ENCODE results near the gene MST1R.
"Not testable (repeated sequence)": the region's sequence is repeated elsewhere in the genome, so short reads cannot be mapped to it uniquely, and the experiment has no call there.

The MST1R gene

DNA sequence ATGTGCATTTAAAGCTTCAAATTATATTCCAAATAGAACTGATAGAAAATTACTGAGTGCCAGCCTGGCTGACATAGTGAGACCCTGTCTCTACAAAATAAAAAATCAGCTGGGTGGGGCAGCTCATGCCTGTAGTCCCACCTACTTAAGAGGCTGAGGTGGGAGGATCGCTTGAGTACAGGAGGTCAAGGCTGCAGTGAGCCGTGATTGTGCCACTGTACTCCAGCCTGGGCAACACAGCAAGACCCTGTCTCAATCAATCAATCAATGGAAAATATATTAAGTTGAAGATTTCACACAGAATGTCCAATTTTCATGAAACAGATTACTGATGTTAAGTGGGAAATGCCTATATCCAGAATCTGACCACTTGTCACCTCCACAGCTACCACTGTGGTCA is 21.8 kb upstream of the MST1R start:
- DNase-seq (ENCODE audit: insufficient read length, low spot score), result no peak
- TF ChIP-seq, protein P1, sequence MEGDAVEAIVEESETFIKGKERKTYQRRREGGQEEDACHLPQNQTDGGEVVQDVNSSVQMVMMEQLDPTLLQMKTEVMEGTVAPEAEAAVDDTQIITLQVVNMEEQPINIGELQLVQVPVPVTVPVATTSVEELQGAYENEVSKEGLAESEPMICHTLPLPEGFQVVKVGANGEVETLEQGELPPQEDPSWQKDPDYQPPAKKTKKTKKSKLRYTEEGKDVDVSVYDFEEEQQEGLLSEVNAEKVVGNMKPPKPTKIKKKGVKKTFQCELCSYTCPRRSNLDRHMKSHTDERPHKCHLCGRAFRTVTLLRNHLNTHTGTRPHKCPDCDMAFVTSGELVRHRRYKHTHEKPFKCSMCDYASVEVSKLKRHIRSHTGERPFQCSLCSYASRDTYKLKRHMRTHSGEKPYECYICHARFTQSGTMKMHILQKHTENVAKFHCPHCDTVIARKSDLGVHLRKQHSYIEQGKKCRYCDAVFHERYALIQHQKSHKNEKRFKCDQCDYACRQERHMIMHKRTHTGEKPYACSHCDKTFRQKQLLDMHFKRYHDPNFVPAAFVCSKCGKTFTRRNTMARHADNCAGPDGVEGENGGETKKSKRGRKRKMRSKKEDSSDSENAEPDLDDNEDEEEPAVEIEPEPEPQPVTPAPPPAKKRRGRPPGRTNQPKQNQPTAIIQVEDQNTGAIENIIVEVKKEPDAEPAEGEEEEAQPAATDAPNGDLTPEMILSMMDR (IDR thresholded peaks at IDR 0.05; ENCODE audit: insufficient read depth, missing control alignments), result no peak
- no peak for FAIRE-seq

GRCh38 chr3:49924683-49925082 is 21.0 kb upstream of the MST1R start:
- no peak for FAIRE-seq
- TF ChIP-seq, protein P1 (IDR thresholded peaks at IDR 0.05; ENCODE audit: insufficient read depth, missing control alignments), result no peak
- DNase-seq (ENCODE audit: insufficient read length, low spot score), result no peak

GRCh38 chr3:49917806-49918590 is 14.3 kb upstream of the MST1R start:
- FAIRE-seq, result not testable (repeated sequence)

GRCh38 chr3:49916686-49917085 is 13.0 kb upstream of the MST1R start:
- no peak for DNase-seq (ENCODE audit: insufficient read length, low spot score)
- TF ChIP-seq, protein P1 (IDR thresholded peaks at IDR 0.05; ENCODE audit: insufficient read depth, missing control alignments), result no peak
- no peak for FAIRE-seq

More at GRCh38 chr3:49917806-49918590, 14.3 kb upstream of the MST1R start:
- DNase-seq (ENCODE audit: insufficient read length, low spot score), result not testable (repeated sequence)

DNA sequence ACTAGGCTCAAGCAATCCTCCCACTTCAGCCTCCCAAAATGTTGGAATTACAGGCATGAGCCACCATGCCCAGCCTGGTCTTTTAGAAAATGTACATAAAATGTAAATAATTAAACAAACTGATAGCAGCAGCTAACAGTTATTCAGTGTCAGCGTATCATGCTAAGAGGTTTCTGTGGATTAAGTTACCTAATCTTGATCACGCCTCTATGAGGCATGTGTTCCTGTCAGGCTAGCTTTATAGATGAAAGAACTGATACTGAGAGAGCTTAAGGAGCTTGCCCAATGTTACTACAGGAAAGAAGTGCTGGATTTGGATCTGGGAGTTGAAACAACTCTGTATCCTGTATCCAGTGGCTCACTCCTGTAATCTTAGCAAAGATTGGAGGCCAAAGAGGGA is 11.2 kb upstream of the MST1R start:
- TF ChIP-seq, protein P1 (IDR thresholded peaks at IDR 0.05; ENCODE audit: insufficient read depth, missing control alignments), result no peak
- FAIRE-seq (peak; percentile 87), DNase-seq (ENCODE audit: insufficient read length, low spot score) (no peak)

DNA sequence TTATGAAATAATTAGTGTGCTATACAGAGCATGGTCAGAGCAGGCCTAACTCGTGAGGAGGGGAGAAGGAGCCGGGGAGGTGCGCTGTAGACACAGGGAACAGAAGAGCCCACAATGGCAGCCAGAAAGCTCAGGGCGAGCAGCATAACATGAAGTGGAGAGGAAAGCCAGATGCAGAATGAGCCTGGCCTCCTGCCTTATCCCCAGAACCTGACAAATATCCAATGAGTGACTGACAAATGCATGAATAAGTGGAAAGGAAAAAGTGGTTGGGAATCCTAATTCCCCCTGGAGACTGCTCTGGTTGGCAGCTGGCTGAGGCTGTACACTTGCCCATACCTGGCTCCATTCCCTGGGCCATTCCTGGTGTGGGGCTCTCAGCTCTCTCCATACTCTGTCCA is 9.2 kb upstream of the MST1R start:
- TF ChIP-seq, protein P1 (IDR thresholded peaks at IDR 0.05; ENCODE audit: insufficient read depth, missing control alignments), result no peak
- no peak for FAIRE-seq
- no peak for DNase-seq (ENCODE audit: insufficient read length, low spot score)

- TF ChIP-seq, protein P1 (IDR thresholded peaks at IDR 0.05; ENCODE audit: insufficient read depth, missing control alignments), result no peak
- FAIRE-seq, result no peak
- DNase-seq (ENCODE audit: insufficient read length, low spot score), result no peak
These were observed 7.9 kb upstream of the MST1R start for GRCh38 chr3:49911611-49912010.
